AG10803 (cell line): Measurements from ENCODE around the gene FNBP1.
A peak's percentile ranks its signal among the peaks of the same experiment; 100 is the strongest.

Experiments
- DNase-seq: peaks from one replicate; pipeline ENCODE4 v3.0.0; 2010; ENCODE audit warnings: low read depth
- H3K4me3 ChIP-seq: 2 replicates; pipeline ENCODE4 v1.5.1; 2011; ENCODE audit warnings: mild to moderate bottlenecking, low read length, control low read depth
- TF ChIP-seq, protein P1 (sequence below): conservative IDR thresholded peaks from 2 replicates; pipeline ENCODE4 v1.5.1; 2011; ENCODE audit warnings: mild to moderate bottlenecking, low read length, control low read depth, inconsistent platforms

FNBP1 gene

GRCh38 chr9:130054820-130055219 lies 11.8 kb upstream of the FNBP1 start:
- TF ChIP-seq, protein P1, sequence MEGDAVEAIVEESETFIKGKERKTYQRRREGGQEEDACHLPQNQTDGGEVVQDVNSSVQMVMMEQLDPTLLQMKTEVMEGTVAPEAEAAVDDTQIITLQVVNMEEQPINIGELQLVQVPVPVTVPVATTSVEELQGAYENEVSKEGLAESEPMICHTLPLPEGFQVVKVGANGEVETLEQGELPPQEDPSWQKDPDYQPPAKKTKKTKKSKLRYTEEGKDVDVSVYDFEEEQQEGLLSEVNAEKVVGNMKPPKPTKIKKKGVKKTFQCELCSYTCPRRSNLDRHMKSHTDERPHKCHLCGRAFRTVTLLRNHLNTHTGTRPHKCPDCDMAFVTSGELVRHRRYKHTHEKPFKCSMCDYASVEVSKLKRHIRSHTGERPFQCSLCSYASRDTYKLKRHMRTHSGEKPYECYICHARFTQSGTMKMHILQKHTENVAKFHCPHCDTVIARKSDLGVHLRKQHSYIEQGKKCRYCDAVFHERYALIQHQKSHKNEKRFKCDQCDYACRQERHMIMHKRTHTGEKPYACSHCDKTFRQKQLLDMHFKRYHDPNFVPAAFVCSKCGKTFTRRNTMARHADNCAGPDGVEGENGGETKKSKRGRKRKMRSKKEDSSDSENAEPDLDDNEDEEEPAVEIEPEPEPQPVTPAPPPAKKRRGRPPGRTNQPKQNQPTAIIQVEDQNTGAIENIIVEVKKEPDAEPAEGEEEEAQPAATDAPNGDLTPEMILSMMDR: no peak
- no peak for DNase-seq
- H3K4me3 ChIP-seq: peak overlapping the region; percentile 86

- DNase-seq: no peak
- TF ChIP-seq, protein P1: no peak
- H3K4me3 ChIP-seq: peak overlapping the region; percentile 86
Measured at GRCh38 chr9:130054325-130054786, 11.4 kb upstream of the FNBP1 start.

DNA sequence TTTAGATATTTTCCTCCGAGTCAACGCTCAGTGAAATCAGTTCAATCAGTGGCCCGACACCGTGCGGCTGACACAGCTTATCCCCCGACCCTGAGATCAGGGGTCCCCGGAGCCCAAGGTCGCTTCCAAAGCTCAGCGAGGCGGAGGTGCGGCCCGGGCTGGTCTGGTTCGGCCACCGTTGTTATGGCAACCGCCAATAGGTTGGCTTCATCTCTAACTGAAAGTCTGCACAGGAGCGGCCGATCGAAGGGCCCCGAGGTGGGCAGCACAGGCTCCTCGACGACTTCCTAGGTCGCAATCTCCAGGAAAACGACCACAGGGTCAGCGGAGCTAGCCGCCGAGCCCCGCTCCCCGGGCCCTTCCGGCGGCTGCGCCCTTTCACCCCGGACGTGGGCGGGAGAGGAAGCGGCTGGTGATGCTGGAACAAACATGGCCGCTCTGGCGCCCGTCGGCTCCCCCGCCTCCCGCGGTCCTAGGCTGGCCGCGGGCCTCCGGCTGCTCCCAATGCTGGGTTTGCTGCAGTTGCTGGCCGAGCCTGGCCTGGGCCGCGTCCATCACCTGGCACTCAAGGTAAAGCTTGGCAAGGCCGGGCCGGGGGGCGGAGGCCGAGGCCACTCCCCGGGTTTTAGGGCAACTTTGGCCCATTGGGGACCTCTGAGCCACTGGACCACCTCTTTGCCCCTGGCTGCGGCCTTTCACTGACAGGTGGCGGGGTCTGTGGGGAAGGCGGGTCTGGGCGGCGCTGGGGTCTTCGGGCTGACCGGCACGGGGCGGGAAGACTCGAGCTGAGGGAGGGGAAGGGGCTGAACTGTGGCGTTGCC lies 10.7 kb upstream of the FNBP1 start, which contains the start of gene GPR107:
Gene GPR107 (plus strand): TSS at position 403 of the 821 bp plus-strand sequence. CDS start 27 bp downstream, at position 430.
- peak; percentile 67 for DNase-seq
- H3K4me3 ChIP-seq: peak within 1 kb of the TSS; percentile 86
- TF ChIP-seq, protein P1: no peak

DNA sequence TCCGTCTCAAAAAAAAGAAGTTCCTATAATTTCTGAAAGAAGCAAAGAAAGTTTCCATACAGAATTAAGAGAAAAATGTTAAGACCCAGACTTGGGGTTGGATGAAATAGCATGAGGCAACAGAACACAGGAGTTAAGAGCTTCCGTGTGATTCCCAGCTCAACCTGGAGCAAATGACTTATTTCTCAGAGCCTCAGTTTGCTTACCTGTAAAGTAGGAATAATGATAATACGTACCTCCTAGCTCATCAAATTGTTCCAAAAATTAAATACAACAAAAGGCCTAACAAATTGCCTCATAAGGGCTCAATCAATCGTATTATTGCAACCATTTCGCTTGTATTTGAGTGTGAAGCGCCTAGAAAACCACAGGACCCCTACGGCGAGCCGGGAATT lies 10.1 kb upstream of the FNBP1 start:
- TF ChIP-seq, protein P1: no peak
- peak overlapping the region; percentile 86 for H3K4me3 ChIP-seq

GRCh38 chr9:130051855-130052254 lies 8.9 kb upstream of the FNBP1 start:
- TF ChIP-seq, protein P1: no peak
- DNase-seq: no peak
- H3K4me3 ChIP-seq: no peak overlapping the region

More for the DNA sequence above, 10.1 kb upstream of the FNBP1 start:
- DNase-seq: no peak

GRCh38 chr9:130050462-130050861 lies 7.5 kb upstream of the FNBP1 start:
- no peak for DNase-seq
- TF ChIP-seq, protein P1: no peak
- no peak overlapping the region for H3K4me3 ChIP-seq
